Cerebellar nuclear complex (tissue), 1 donor: Measurements from ENCODE around the gene LMAN2L.

Experiments used
- DNase-seq, 2 experiments: peaks; one replicate each; lab custom pipeline; 2025; lab: John Stamatoyannopoulos, UW

Gene LMAN2L

GRCh38 chr2:96703021-96703751 lies 36.7 kb downstream of the LMAN2L start:
- no peak for DNase-seq

GRCh38 chr2:96702098-96702785 lies 37.6 kb downstream of the LMAN2L start:
- DNase-seq: no peak

DNA sequence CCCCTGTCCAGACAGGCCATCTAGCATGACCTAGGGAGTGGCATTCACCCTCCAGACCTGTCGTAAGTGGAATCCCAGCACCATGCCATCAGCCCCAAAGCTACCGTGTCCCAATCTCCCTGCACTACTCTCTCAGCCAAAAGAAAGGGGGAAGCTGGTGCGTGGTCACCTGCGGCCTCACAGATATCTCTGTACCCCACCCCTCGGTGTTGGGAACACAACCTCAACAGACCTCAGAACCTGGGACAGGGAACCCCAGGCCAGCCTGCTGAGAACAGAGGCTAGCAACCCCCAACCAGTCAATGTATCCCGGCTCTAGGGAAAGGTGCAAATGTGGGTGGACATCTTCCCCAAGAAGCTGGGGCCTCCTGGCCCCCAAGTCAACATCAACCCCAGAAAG lies 38.2 kb downstream of the LMAN2L start:
- DNase-seq: no peak

GRCh38 chr2:96700086-96700485 lies 39.8 kb downstream of the LMAN2L start:
- DNase-seq: no peak

DNA sequence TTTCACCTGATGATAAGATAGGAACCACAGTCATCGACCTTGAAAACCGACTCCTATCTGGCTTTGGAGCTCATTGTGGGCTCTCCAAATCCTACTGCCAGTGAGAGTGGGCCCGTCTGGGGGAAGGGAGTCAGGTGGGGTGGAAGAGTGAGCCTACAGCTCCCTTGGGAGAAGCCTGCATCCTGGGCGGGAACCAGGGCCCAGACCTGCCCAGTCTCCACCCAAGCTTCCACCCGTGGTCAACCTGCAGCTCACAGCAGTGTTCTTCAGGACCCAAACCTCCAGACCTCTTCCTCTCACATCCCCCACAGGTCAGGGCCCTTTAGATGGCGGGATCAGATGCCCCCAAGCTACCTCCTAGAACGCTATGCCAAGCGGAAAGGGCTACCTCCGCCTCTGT lies 40.2 kb downstream of the LMAN2L start:
- DNase-seq: no peak

GRCh38 chr2:96699021-96699420 lies 40.8 kb downstream of the LMAN2L start:
- DNase-seq: no peak

DNA sequence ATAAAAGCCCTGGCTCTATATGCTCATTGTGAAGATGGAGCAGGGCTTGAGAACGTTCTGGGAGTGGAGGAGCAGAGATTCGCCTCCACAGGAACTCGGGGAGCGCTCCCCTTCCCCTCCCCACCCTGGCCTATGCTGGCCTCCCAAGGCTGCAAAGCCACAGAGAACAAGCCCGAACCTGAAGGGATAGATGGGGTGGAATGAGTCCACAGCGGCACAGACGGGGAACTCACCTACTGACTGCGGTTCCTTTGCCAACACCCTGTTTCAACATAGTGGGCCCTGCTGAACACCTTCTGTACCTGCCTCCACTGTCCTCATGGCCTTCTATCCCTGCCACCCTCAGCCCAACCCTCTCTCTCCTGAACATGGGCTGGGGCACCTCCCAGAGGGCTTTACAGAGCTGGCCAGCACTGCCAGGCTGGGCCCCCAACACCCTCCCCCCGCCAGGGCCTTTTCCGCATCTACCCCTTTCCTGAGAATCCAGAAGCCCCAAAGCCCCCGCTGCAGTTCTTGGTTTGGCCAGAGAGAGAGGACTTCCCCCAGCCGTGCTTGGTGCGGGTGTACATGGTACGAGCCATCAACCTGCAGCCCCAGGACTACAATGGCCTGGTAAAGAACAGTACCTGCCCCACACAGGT lies 41.5 kb downstream of the LMAN2L start:
- DNase-seq: no peak

DNA sequence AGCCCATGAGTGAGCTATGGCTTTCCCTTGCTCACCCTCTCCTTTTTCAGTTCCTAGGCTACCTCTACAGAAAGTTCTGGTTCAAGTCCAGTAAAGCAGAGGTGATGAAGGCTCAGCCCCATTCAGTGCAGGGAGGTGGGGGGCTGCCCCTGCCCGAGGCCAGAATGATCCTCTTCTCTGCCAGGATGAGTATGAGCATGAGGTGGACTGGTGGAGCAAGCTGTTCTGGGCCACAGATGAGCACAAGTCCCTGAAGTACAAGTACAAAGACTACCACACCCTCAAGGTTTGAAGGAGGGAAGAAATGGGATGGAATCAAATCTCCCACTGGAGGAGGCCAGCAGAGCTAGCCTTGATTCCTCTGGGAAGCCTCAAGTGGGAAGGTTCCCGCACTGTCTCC lies 42.4 kb downstream of the LMAN2L start:
- DNase-seq: no peak

- no peak for DNase-seq
These were observed 44.3 kb downstream of the LMAN2L start for GRCh38 chr2:96695602-96696001.

- no peak for DNase-seq
These were observed 44.9 kb downstream of the LMAN2L start for GRCh38 chr2:96694816-96695455.

DNA sequence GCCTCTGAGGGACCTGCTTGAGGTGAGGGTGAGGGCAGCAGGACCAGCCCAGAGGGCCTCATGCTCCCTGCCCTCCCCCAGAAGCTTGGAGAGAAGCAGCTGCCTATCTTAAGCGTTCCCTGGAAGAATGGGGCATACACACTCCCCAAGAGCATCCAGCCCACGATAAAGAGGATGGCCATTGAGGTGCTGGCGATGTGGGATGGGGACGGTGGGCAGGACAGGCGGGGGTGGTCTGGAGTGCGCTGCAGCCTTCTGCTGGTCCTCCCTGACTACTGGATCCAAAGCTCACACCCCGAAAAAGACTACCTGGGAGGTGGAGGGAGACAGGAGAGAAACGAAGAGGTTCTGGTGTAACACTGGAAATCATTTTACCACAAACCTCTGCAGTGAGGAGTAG lies 45.6 kb downstream of the LMAN2L start:
- DNase-seq: no peak

- no peak for DNase-seq
These were observed 46.3 kb downstream of the LMAN2L start for GRCh38 chr2:96693286-96694200.

DNA sequence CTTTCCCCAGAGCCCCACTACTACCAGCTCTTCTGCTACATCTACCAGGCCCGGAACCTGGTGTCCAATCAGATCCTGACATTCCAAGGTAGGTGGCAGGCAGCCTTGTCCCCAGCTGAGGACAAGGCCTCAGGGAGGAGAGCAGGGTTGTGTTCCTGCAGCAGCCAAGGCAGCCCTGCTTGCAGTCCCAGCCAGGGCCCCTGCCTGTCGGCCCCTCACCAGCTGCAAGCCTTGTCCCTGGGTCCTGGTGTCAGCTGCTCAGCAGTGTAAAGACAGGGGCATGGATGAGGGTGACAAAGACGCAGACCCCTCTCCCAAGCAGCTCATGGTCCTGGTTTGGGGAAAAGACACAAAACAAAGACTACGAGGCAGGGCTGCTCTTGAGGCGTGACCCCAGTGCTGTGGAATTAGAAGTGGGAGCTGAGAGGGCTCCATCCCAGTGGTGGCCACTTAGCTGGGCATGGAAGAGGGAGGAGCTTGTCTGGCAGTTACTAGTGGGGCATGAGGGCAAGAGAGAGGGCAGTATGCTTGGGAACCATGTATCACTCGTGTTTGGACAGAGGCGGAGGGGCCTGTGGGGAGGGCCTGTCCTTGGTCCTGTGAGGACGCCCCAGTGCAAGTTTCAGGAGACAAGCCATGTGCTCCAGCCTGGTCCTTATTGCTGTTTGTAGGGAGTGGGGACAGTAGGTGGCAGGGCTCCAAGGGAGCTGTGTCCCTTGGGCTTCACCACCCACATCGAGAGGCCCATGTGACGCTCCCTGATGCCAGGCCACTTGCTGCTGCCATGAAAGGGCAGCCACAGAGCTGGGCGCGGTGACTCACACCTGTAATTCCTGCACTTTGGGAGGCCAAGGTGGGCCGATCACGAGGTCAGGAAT lies 47.5 kb downstream of the LMAN2L start:
- DNase-seq: no peak

DNA sequence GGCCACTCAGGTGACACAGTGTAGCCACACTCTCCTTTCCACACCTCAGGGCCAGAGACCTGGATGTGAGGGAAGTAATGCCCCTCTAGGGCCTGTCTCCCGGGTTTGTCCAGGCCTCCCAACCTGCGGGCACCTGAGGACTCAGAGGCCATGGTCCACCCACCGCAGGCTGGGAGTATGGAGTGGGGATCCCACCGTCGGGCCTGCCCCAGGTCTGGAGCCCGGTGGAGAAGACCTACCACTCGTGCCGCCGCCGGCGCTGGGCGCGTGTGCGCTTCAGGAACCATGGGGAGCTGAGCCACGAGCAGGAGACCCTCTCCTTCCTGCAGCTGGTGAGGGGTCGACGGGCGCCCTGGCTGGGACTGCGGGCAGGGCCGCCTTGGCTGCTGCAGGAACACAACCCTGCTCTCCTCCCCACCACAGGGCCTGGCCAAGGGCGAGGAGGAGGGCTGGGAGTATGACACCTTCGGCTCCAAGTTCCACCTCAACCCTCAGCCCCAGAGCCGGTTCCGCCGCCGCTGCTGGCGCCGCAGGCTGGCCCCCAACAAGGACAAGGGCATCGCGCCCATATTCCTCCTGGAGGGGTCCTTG lies 48.7 kb downstream of the LMAN2L start:
- DNase-seq: no peak

GRCh38 chr2:96690306-96691021 lies 49.4 kb downstream of the LMAN2L start:
- no peak for DNase-seq

DNA sequence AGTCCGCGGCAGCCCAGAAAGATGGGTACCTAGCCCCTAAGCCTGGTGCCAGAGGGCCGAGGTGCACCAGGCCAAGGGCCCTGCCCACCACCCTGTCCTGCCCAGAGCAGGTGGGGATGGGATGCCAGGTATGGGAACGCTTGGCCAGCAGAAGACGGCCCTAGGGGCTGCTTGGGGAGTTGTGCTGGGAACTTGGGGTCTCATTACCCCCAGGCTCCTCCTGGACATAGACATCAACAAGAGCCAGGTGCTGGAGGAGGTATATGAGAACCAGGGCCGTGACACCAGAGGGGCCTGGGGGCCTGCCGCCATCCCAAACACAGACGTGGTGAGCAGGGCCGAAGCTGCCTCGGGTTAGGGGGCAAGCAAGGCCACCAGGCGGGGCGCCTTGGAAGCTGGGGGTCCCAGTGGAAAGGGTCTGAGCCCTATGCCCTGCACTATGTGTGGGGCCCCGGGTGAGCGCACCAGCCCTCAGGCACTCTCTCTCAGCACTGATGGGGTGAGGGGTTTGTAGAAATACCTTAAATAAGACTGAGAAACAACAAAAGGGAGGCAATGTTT lies 50.4 kb downstream of the LMAN2L start:
- DNase-seq: no peak

GRCh38 chr2:96688649-96689430 lies 51.0 kb downstream of the LMAN2L start:
- DNase-seq: no peak
